Upper lobe of left lung (tissue), 6 donors: Measurements from ENCODE around the gene CARHSP1. TPM values are rescaled to one million over a fixed set of nuclear protein-coding genes. Genes with fewer than 3 reads are reported as not detected.

Experiments
- ATAC-seq, 2 donors: fragments of 200-7000 bp; cut with Tn5 transposase; one replicate each; pipeline ENCODE4 v1.9.1; 2022; ENCODE audit warnings: mild to moderate bottlenecking in 2 of 2, moderate library complexity in 2 of 2; ENCODE audit not compliant: low FRiP score in 2 of 2
- DNase-seq, 2 donors: peaks; one replicate each; pipeline ENCODE4 v3.0.0-alpha.2; 2019 to 2020
- H3K27ac ChIP-seq, 4 donors: fragments of 200-600 bp; sonication (generic); one replicate each; pipeline ENCODE4 v1.5.1; 2016 to 2019
- H3K27me3 ChIP-seq, 4 donors: fragments of 200-600 bp; sonication (generic); one replicate each; pipeline ENCODE4 v1.5.1; 2017 to 2019
- H3K36me3 ChIP-seq, 4 donors: fragments of 200-600 bp; sonication (generic); one replicate each; pipeline ENCODE4 v1.5.1; 2016 to 2019
- H3K4me1 ChIP-seq, 4 donors: fragments of 200-600 bp; sonication (generic); one replicate each; pipeline ENCODE4 v1.5.1; 2018 to 2019
- H3K4me3 ChIP-seq, 4 donors: fragments of 200-600 bp; sonication (generic); one replicate each; pipeline ENCODE4 v1.5.1; 2017 to 2019; ENCODE audit warnings: mild to moderate bottlenecking in 2 of 4, moderate library complexity in 1 of 4
- H3K9me3 ChIP-seq, 4 donors: fragments of 200-600 bp; sonication (generic); one replicate each; pipeline ENCODE4 v1.5.1; 2018 to 2019
- CTCF ChIP-seq, 6 experiments: fragments of 450-650 bp in 4 of 6; fragments of 200-600 bp in 2 of 6; sonication (generic) in 2 of 6; IDR thresholded peaks; one replicate each; pipeline ENCODE4 v1.5.1; 2016 to 2019; ENCODE audit warnings: antibody characterized with exemption in 6 of 6
- EP300 ChIP-seq, 4 donors: sonication (generic); formaldehyde crosslinking; IDR thresholded peaks; one replicate each; pipeline ENCODE4 v1.5.1; 2017; ENCODE audit warnings: antibody characterized with exemption in 4 of 4, control low read depth in 2 of 4
- POLR2A ChIP-seq, 4 donors: fragments of 450-650 bp; IDR thresholded peaks; one replicate each; pipeline ENCODE4 v1.5.1; 2016 to 2017; ENCODE audit warnings: antibody characterized with exemption in 4 of 4, mild to moderate bottlenecking in 2 of 4
- POLR2AphosphoS5 ChIP-seq, 2 donors: sonication (generic); formaldehyde crosslinking; IDR thresholded peaks; one replicate each; pipeline ENCODE4 v1.5.1; 2017; ENCODE audit warnings: antibody characterized with exemption in 2 of 2
- WGBS, 2 donors: methylation state at CpG; one replicate each; pipeline ENCODE4 v1.1.5; 2017 to 2018; 5-methylcytosine and 5-hydroxymethylcytosine counted together
- total RNA-seq, 6 donors: library from RNA; depleted of rRNA in 4 of 6; stranded (reverse); fragments of >200 nt in 4 of 6; gene quantifications; one replicate each; pipeline versions ENCODE4 v1.1.0 to v1.2.1, GENCODE V29; 2016 to 2021
- donor health status: DM: no; HTN: no; CAD: no; lungs with moderate emphysema.
- donor health status: DM: no; HTN: yes; CAD: no; lungs with severe emphysema.

Gene CARHSP1
- total RNA-seq, 6 donors from 2014 or later = 33.5 to 102 (median 75.3) TPM

DNA sequence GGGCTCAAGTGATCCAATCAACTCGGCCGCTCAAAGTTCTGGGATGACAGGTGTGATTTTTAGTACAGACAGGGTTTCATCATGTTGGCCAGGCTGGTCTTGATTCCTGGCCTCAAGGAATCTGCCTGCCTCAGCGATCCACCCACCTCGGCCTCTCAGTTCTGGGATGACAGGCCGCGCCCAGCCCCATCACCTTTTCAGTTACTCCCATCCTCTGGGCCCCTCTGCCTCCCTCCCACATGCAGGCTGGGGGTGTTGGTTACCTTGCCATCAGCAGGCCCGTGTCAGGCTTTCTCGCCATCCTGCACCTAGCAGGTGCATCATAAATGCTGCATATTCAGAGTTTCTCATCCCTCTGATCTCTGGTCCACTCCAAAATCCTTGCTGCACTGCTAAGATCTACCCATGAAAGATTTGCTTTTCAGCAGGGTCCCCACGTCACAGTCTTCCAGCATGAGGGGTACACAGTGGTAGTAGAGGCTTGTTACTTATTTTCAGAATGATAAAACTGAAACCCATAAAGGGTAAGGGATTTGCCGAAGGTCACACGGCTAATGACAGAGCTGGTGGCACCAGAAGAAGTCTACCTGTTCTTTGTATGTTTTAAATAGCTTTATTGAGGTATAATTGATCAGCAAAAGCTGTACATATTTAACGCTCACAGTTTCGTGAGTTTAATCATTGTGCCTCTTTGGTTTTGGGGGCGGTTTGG lies 54.6 kb downstream of the CARHSP1 start:
- no peak for ATAC-seq
- WGBS, 2 donors = 84 to 89% methylated on average over 14 of the region's 14 CpGs
- peaks cover 42 to 99% (median 79%) of the 10 kb centered on the region in 4 donors for H3K36me3 ChIP-seq

DNA sequence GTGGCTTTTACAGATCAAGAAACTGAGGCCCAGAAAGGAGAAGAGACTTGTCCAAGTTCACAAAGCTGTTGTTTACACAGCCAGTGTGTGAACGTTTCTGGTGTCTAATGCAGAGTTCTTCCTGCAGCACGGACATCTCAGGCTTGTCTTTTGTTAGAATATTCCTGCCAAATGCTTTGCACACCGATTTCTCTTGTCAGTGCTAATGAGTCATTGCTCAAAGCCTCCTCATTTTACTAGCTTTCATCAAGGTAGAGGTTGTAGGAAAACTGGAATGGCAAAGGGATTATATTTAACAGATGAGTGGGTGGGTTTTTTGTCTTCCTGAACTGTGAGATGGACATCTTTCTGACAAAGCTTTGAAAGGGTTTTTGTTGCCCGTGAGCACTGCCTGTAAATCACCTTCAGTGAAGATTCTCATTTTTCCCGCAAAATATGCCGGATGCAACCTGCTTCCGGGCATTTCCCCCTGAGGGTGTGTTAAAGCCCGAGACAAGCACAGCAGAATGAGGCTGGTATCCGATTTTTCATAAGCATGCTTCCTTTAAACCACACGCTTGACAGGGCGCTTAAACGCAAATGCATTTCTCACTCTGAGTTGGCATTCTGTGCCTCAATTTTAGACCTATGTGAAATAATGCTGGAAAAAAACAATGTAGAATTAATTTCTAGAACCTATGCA lies 56.5 kb downstream of the CARHSP1 start:
- ATAC-seq (no peak), DNase-seq (no peak)
- H3K36me3 ChIP-seq = peaks cover 60 to 99% (median 84%) of the 10 kb centered on the region in 4 donors
- H3K4me1 ChIP-seq = no peaks in the 10 kb centered on the region
- TF ChIP-seq POLR2AphosphoS5 (IDR thresholded peaks at IDR 0.05) (no peak), CTCF (IDR thresholded peaks at IDR 0.05) (no peak), POLR2A (IDR thresholded peaks at IDR 0.05) (no peak), EP300 (IDR thresholded peaks at IDR 0.05) (no peak)
- 74% methylated on average over 12 of the region's 12 CpGs for WGBS, 2 donors
- H3K4me3 ChIP-seq = no peak overlapping the region
- H3K27ac ChIP-seq = no peak overlapping the region
- H3K9me3 ChIP-seq = no peaks in the 10 kb centered on the region
- H3K27me3 ChIP-seq = no peaks in the 10 kb centered on the region

More for the DNA sequence above, 54.6 kb downstream of the CARHSP1 start:
- peaks cover 0 to 6% (median 0%) of the 10 kb centered on the region in 4 donors for H3K4me1 ChIP-seq
- DNase-seq = no peak
- H3K4me3 ChIP-seq = no peak overlapping the region
- H3K27me3 ChIP-seq = no peaks in the 10 kb centered on the region
- TF ChIP-seq POLR2AphosphoS5 (IDR thresholded peaks at IDR 0.05) (no peak), CTCF (IDR thresholded peaks at IDR 0.05) (no peak), EP300 (IDR thresholded peaks at IDR 0.05) (no peak), POLR2A (IDR thresholded peaks at IDR 0.05) (no peak)
- no peaks in the 10 kb centered on the region for H3K9me3 ChIP-seq
- no peak overlapping the region for H3K27ac ChIP-seq

- Histone ChIP-seq H3K4me3 (no peak overlapping the region), H3K27me3 (no peaks in the 10 kb centered on the region), H3K27ac (no peak overlapping the region), H3K36me3 (peaks cover 61 to 100% (median 88%) of the 10 kb centered on the region in 4 donors), H3K4me1 (no peaks in the 10 kb centered on the region), H3K9me3 (no peaks in the 10 kb centered on the region)
- no peak for ATAC-seq
- TF ChIP-seq EP300 (IDR thresholded peaks at IDR 0.05) = no peak
- no peak for TF ChIP-seq CTCF (IDR thresholded peaks at IDR 0.05)
- TF ChIP-seq POLR2A (IDR thresholded peaks at IDR 0.05) = no peak
- no peak for TF ChIP-seq POLR2AphosphoS5 (IDR thresholded peaks at IDR 0.05)
- peak in 1 of 2 donors; percentile 43 for DNase-seq
- 81 to 83% methylated on average over 11 of the region's 11 CpGs for WGBS, 2 donors
Measured at GRCh38 chr16:8808613-8809353, 60.0 kb downstream of the CARHSP1 start.

GRCh38 chr16:8808009-8808408 lies 60.8 kb downstream of the CARHSP1 start:
- no peak overlapping the region for H3K27ac ChIP-seq
- no peak for DNase-seq
- 100% methylated on average over 3 of the region's 3 CpGs for WGBS, 2 donors
- TF ChIP-seq CTCF (IDR thresholded peaks at IDR 0.05) (no peak), EP300 (IDR thresholded peaks at IDR 0.05) (no peak), POLR2AphosphoS5 (IDR thresholded peaks at IDR 0.05) (no peak), POLR2A (IDR thresholded peaks at IDR 0.05) (no peak)
- no peaks in the 10 kb centered on the region for H3K4me1 ChIP-seq
- H3K9me3 ChIP-seq = no peaks in the 10 kb centered on the region
- no peaks in the 10 kb centered on the region for H3K27me3 ChIP-seq
- H3K4me3 ChIP-seq = no peak overlapping the region
- H3K36me3 ChIP-seq = peaks cover 53 to 100% (median 87%) of the 10 kb centered on the region in 4 donors
- no peak for ATAC-seq
